Measurements from ENCODE around the gene CDK6. TPM values are rescaled to one million over a fixed set of nuclear protein-coding genes. Genes with fewer than 3 reads are reported as not detected.
"Not testable (repeated sequence)": the region's sequence is repeated elsewhere in the genome, so short reads cannot be mapped to it uniquely, and the experiment has no call there.

CDK6 gene
- total RNA-seq, 4 donors from 2014 or later: 11.2 to 18.5 (median 13.2) TPM

DNA sequence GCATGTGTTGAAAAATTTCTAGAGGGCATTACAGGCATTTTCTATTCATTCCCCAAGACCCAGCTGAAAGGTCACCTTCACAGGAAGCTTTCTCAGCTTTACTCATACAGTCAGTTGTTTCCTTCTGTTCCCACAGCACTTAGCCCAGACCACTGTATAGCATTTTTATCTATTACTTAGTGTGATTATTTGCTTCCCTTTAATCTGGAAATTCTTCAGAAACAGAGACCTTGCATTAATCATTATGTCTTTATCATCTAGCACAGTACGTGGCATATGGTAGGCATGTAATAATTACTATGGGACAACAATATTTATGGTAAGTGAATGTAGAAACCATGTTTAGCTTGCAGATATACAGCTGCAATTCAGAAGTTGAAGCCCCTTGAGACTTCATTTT lies 38.2 kb upstream of the CDK6 start:
- TF ChIP-seq POLR2A (IDR thresholded peaks at IDR 0.05): no peak
- TF ChIP-seq CTCF (IDR thresholded peaks at IDR 0.05): no peak
- Histone ChIP-seq H3K27me3 (no peaks in the 10 kb centered on the region), H3K9me3 (no peaks in the 10 kb centered on the region), H3K4me3 (replicated peaks in 1 of 3) (no peak overlapping the region), H3K27ac (no peak overlapping the region), H3K36me3 (no peaks in the 10 kb centered on the region), H3K4me1 (no peaks in the 10 kb centered on the region)
- no peak for DNase-seq
- intact Hi-C loops (cut with DNase I): no loop called here
- 81 to 88% methylated on average over 1 of the region's 1 CpG for WGBS, 2 donors

DNA sequence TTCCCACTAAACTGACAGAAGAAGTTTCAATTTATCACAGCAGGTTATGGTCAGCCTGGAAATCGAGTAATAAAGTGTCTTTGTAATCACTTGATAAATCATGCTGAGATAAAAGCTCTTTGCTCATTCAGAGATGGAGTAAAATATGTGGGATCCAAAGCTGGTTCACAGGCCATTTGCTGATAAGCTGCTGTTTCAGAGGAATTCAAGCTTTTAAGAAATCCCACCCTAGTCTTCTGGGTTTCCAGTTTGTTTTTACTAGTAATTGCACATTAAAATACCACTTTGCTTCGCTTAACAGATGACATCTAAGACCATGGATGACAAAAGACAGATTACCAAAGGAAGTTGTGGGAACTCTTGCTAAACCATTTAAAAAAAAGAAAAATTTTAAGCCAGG lies 37.4 kb upstream of the CDK6 start:
- no peak for TF ChIP-seq POLR2A (IDR thresholded peaks at IDR 0.05)
- no peak for TF ChIP-seq CTCF (IDR thresholded peaks at IDR 0.05)
- H3K4me3 ChIP-seq (replicated peaks in 1 of 3): no peak overlapping the region
- H3K9me3 ChIP-seq: no peaks in the 10 kb centered on the region
- 27 to 37% methylated on average over 2 of the region's 2 CpGs for WGBS, 2 donors
- intact Hi-C loops (cut with DNase I): no loop called here
- no peaks in the 10 kb centered on the region for H3K27me3 ChIP-seq
- H3K27ac ChIP-seq: no peak overlapping the region
- no peak for DNase-seq
- H3K36me3 ChIP-seq: no peaks in the 10 kb centered on the region
- no peaks in the 10 kb centered on the region for H3K4me1 ChIP-seq

- intact Hi-C loops (cut with DNase I): no loop called here
- no peaks in the 10 kb centered on the region for H3K36me3 ChIP-seq
- H3K27me3 ChIP-seq: no peaks in the 10 kb centered on the region
- no peak for DNase-seq
- no peaks in the 10 kb centered on the region for H3K9me3 ChIP-seq
- H3K4me3 ChIP-seq (replicated peaks in 1 of 3): no peak overlapping the region
- no peak overlapping the region for H3K27ac ChIP-seq
- TF ChIP-seq CTCF (IDR thresholded peaks at IDR 0.05) (no peak), POLR2A (IDR thresholded peaks at IDR 0.05) (no peak)
- no peaks in the 10 kb centered on the region for H3K4me1 ChIP-seq
Measured at GRCh38 chr7:92872701-92873100, 36.3 kb upstream of the CDK6 start.

DNA sequence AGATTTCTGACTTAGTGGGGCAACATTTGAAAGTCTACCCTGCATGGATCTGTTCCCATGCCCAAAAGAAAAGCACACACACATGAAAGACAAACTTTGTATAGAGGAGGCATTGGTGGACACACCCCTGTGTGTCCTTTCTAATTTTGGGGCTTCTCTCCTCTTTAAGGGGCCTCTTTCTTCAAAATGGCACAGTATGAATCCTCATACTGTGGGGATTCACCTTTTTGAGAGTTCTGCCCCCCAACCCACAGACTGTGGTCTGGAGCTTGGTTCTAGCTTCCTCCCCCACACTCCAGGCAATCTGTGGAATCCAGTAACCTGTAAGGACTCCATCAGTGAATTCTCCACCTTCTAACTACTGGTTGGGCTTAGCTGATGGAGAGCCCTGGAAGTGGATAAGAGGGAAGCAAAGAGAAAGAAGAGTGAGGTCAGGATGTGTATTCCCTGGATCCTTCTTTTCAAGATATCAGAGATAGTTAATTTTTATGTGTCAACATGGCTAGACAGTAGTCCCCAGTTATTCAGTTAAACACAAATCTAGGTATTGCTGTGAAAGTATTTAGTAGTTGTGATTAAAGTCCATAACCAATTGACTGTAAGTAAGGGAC lies 32.4 kb upstream of the CDK6 start:
- Histone ChIP-seq H3K27me3 (no peaks in the 10 kb centered on the region), H3K4me1 (no peaks in the 10 kb centered on the region), H3K27ac (no peak overlapping the region), H3K4me3 (replicated peaks in 1 of 3) (no peak overlapping the region), H3K9me3 (no peaks in the 10 kb centered on the region), H3K36me3 (no peaks in the 10 kb centered on the region)
- TF ChIP-seq CTCF (IDR thresholded peaks at IDR 0.05): no peak
- TF ChIP-seq POLR2A (IDR thresholded peaks at IDR 0.05): no peak
- no peak for DNase-seq
- intact Hi-C loops (cut with DNase I): no loop called here

DNA sequence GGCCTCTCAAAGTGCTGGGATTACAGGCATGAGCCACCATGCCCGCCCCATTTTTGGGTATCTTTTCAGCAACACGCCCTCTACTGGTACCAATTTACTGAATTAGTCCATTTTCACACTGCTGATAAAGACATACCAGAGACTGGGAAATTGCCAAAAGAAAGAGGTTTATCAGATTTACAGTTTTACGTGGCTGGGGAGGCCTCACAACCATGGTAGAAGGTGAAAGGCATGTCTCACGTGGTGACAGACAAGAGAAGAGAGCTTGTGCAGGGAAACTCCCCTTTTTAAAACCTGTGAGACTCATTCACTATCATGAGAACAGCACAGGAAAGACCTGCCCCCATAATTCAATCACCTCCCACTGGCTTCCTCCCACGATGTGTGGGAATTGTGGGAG lies 27.8 kb upstream of the CDK6 start:
- DNase-seq; H3K4me3 ChIP-seq (replicated peaks in 1 of 3); H3K4me1 ChIP-seq; H3K36me3 ChIP-seq; intact Hi-C loops (cut with DNase I); H3K27ac ChIP-seq; H3K27me3 ChIP-seq; H3K9me3 ChIP-seq: not testable (repeated sequence)
- WGBS, 2 donors: 42 to 49% methylated on average over 5 of the region's 5 CpGs

- Histone ChIP-seq H3K4me3 (replicated peaks in 1 of 3) (no peak overlapping the region), H3K27ac (no peak overlapping the region), H3K4me1 (no peaks in the 10 kb centered on the region), H3K36me3 (no peaks in the 10 kb centered on the region), H3K27me3 (no peaks in the 10 kb centered on the region), H3K9me3 (no peaks in the 10 kb centered on the region)
- TF ChIP-seq CTCF (IDR thresholded peaks at IDR 0.05): no peak
- TF ChIP-seq POLR2A (IDR thresholded peaks at IDR 0.05): no peak
- DNase-seq: no peak
- intact Hi-C loops (cut with DNase I): no loop called here
- WGBS, 2 donors: 98 to 99% methylated on average over 2 of the region's 2 CpGs
Measured at GRCh38 chr7:92856436-92856835, 20.1 kb upstream of the CDK6 start.

Data from thyroid gland (tissue), 4 donors.